Measurements from ENCODE around the gene ZNF816.

ZNF816 gene

GRCh38 chr19:52943884-52944643 is 18.6 kb downstream of the ZNF816 start:
- ATAC-seq = no peak
- TF ChIP-seq SNAI2 (CRISPR knock-in tag; IDR thresholded peaks at IDR 0.05) (no peak), ARNTL (CRISPR knock-in tag; IDR thresholded peaks at IDR 0.05; ENCODE audit: borderline replicate concordance, low read depth) (no peak), PPARA (CRISPR knock-in tag; IDR thresholded peaks at IDR 0.05; ENCODE audit: borderline replicate concordance) (no peak), TCF4 (CRISPR knock-in tag; IDR thresholded peaks at IDR 0.05; ENCODE audit: borderline replicate concordance) (no peak), OSR1 (CRISPR knock-in tag; IDR thresholded peaks at IDR 0.05) (no peak), CSDC2 (CRISPR knock-in tag; IDR thresholded peaks at IDR 0.05) (no peak), RARB (CRISPR knock-in tag; IDR thresholded peaks at IDR 0.05) (no peak), PATZ1 (CRISPR knock-in tag; IDR thresholded peaks at IDR 0.05; ENCODE audit: borderline replicate concordance) (no peak), ESRRG (CRISPR knock-in tag; IDR thresholded peaks at IDR 0.05) (no peak), ZFP30 (CRISPR knock-in tag; IDR thresholded peaks at IDR 0.05) (no peak)

- ATAC-seq = no peak
- TF ChIP-seq TSHZ2 (CRISPR knock-in tag; IDR thresholded peaks at IDR 0.05) = no peak
Measured at GRCh38 chr19:52943134-52943883, 19.4 kb downstream of the ZNF816 start.

- peak; percentile 98 for ATAC-seq
- TF ChIP-seq ZFP3 (CRISPR knock-in tag; IDR thresholded peaks at IDR 0.05) (no peak), CSDC2 (CRISPR knock-in tag; IDR thresholded peaks at IDR 0.05) (no peak), CSRNP3 (CRISPR knock-in tag; IDR thresholded peaks at IDR 0.05) (no peak), BACH2 (CRISPR knock-in tag; IDR thresholded peaks at IDR 0.05; ENCODE audit: borderline replicate concordance) (no peak), RARB (CRISPR knock-in tag; IDR thresholded peaks at IDR 0.05) (no peak), TCF4 (CRISPR knock-in tag; IDR thresholded peaks at IDR 0.05; ENCODE audit: borderline replicate concordance) (no peak), TOX (CRISPR knock-in tag; IDR thresholded peaks at IDR 0.05; ENCODE audit: borderline replicate concordance) (no peak), TSHZ2 (CRISPR knock-in tag; IDR thresholded peaks at IDR 0.05) (no peak), ZNF565 (CRISPR knock-in tag; conservative IDR thresholded peaks at IDR 0.05; ENCODE audit: low read depth) (no peak), ZC3H10 (CRISPR knock-in tag; IDR thresholded peaks at IDR 0.05) (no peak), ZNF70 (CRISPR knock-in tag; IDR thresholded peaks at IDR 0.05) (no peak), ISL1 (CRISPR knock-in tag; IDR thresholded peaks at IDR 0.05) (no peak), ARNTL (CRISPR knock-in tag; IDR thresholded peaks at IDR 0.05; ENCODE audit: borderline replicate concordance, low read depth) (no peak), SNAI2 (CRISPR knock-in tag; IDR thresholded peaks at IDR 0.05) (no peak), PATZ1 (CRISPR knock-in tag; IDR thresholded peaks at IDR 0.05; ENCODE audit: borderline replicate concordance) (no peak), OSR1 (CRISPR knock-in tag; IDR thresholded peaks at IDR 0.05) (no peak), ZFP30 (CRISPR knock-in tag; IDR thresholded peaks at IDR 0.05) (no peak), CREB5 (CRISPR knock-in tag; IDR thresholded peaks at IDR 0.05; ENCODE audit: low read depth) (no peak), ESRRG (CRISPR knock-in tag; IDR thresholded peaks at IDR 0.05) (no peak)
Measured at GRCh38 chr19:52942386-52943133, 20.1 kb downstream of the ZNF816 start.
